ENCODE results near the gene KRTAP5-2.

DNA sequence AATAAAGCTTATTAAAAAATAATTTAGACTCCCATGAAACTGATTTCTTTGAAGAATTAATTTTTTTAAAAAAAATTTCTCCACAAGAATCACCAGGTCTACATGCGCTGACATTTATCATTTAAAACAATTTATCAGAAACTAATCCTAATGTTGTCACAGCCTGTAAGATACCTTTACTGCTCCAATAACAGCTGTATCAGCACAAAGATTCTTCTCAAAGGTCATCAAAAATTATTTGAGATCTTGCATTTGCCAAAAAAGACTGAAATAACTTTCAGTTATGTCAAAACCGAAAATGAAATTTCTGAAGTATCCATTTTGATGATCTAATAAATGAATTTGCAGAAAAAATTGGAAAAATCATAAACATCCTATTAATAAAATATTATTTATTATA, 39.5 kb upstream of the KRTAP5-2 start:
- TF ChIP-seq, protein P1, sequence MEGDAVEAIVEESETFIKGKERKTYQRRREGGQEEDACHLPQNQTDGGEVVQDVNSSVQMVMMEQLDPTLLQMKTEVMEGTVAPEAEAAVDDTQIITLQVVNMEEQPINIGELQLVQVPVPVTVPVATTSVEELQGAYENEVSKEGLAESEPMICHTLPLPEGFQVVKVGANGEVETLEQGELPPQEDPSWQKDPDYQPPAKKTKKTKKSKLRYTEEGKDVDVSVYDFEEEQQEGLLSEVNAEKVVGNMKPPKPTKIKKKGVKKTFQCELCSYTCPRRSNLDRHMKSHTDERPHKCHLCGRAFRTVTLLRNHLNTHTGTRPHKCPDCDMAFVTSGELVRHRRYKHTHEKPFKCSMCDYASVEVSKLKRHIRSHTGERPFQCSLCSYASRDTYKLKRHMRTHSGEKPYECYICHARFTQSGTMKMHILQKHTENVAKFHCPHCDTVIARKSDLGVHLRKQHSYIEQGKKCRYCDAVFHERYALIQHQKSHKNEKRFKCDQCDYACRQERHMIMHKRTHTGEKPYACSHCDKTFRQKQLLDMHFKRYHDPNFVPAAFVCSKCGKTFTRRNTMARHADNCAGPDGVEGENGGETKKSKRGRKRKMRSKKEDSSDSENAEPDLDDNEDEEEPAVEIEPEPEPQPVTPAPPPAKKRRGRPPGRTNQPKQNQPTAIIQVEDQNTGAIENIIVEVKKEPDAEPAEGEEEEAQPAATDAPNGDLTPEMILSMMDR (IDR thresholded peaks at IDR 0.05; ENCODE audit: low read length) = no peak
- no peak for TF ChIP-seq EZH2 (optimal IDR thresholded peaks at IDR 0.05; ENCODE audit: low read depth, low read length)

Measured in MM.1S (cell line).